A549 (cell line): ENCODE data around the gene AHCTF1.

Experiments
- EP300 ChIP-seq, 2 experiments: fragments of >200 bp; sonication (Bioruptor Twin); formaldehyde crosslinking; IDR thresholded peaks; 2 replicates in 1 of 2; 3 replicates in 1 of 2; pipeline ENCODE4 v1.6.1; 2016 to 2017
- POLR2A ChIP-seq: IDR thresholded peaks from 2 replicates; pipeline ENCODE4 v1.6.1; 2012; ENCODE audit warnings: mild to moderate bottlenecking, low read length
- TP53 ChIP-seq: fragments of 250-450 bp; sonication (Bioruptor Pico); IDR thresholded peaks from 2 replicates; pipeline ENCODE4 v1.5.0; 2021; ENCODE audit warnings: mild to moderate bottlenecking, moderate library complexity
- TF ChIP-seq, protein P1 (sequence below): fragments of >200 bp; sonication (Bioruptor Twin); formaldehyde crosslinking; IDR thresholded peaks from 3 replicates; pipeline ENCODE4 v1.5.1; 2016
- TF ChIP-seq, protein P2 (sequence below): IDR thresholded peaks from 2 replicates; pipeline ENCODE4 v1.6.1; 2012

DNA sequence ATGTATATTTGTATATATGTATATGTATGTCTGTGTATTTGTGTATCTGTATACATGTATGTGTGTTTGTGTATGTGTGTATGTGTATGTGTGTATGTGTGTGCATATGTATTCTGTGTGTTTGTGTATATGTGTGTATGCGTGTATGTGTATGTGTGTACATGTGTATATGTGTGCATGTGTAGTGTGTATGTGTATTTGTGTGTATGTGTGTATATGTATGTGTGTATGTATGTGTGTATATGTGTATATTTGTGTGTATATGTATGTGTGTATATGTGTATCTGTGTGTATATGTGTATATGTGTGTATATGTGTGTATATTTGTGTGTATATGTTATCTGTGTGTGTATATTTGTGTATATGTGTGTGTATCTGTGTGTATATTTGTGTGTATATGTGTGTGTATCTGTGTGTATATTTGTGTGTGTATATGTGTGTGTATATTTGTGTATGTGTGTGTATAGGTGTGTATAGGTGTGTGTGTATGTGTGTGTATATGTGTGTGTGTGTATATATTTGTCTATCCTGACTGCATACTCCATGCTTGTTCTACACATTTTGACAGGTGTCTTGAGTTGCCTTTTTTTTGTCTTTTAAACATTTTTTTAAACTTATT is 106.1 kb downstream of the AHCTF1 start:
- TF ChIP-seq POLR2A (no peak), EP300 (IDR thresholded peaks at IDR 0.05) (no peak), TP53 (no peak)
- TF ChIP-seq, protein P1, sequence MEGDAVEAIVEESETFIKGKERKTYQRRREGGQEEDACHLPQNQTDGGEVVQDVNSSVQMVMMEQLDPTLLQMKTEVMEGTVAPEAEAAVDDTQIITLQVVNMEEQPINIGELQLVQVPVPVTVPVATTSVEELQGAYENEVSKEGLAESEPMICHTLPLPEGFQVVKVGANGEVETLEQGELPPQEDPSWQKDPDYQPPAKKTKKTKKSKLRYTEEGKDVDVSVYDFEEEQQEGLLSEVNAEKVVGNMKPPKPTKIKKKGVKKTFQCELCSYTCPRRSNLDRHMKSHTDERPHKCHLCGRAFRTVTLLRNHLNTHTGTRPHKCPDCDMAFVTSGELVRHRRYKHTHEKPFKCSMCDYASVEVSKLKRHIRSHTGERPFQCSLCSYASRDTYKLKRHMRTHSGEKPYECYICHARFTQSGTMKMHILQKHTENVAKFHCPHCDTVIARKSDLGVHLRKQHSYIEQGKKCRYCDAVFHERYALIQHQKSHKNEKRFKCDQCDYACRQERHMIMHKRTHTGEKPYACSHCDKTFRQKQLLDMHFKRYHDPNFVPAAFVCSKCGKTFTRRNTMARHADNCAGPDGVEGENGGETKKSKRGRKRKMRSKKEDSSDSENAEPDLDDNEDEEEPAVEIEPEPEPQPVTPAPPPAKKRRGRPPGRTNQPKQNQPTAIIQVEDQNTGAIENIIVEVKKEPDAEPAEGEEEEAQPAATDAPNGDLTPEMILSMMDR: no peak
- TF ChIP-seq, protein P2, sequence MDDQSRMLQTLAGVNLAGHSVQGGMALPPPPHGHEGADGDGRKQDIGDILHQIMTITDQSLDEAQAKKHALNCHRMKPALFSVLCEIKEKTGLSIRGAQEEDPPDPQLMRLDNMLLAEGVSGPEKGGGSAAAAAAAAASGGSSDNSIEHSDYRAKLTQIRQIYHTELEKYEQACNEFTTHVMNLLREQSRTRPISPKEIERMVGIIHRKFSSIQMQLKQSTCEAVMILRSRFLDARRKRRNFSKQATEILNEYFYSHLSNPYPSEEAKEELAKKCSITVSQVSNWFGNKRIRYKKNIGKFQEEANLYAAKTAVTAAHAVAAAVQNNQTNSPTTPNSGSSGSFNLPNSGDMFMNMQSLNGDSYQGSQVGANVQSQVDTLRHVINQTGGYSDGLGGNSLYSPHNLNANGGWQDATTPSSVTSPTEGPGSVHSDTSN: no peak
